Endothelial cell of umbilical vein (primary cell): ENCODE results near the gene TRAF1. TPM values are rescaled to one million over a fixed set of nuclear protein-coding genes. Genes with fewer than 3 reads are reported as not detected.

Experiments used
- BruUV-seq: library from RNA; stranded (reverse); fragments of 400-500 nt; replicated peaks from 2 replicates; lab custom pipeline; 2021; lab: Mats Ljungman, UMichigan
- CTCF ChIA-PET: fragments of 300-600, 350-600 bp; sonication (Branson Sonifier 250); formaldehyde crosslinking; loops from one replicate; lab custom pipeline; 2021; ENCODE audit warnings: antibody characterized with exemption, inconsistent platforms; lab: Charles Lee
- POLR2A ChIA-PET: fragments of 300-600, 350-600 bp; sonication (Branson Sonifier 250); formaldehyde crosslinking; loops from one replicate; lab custom pipeline; 2021; ENCODE audit warnings: antibody characterized with exemption, inconsistent platforms; lab: Charles Lee
- DNase-seq: peaks from one replicate; pipeline ENCODE4 v3.0.0-alpha.2; 2011; ENCODE audit warnings: low read depth, low spot score
- FAIRE-seq: peaks from 2 replicates; lab custom pipeline; 2011; peaks lifted over from hg19 to GRCh38; lab: Jason Lieb, UNC
- H2AFZ ChIP-seq: 2 replicates; pipeline ENCODE4 v1.6.0; 2012; ENCODE audit warnings: low read depth, low read length, control low read depth, inconsistent platforms
- H3K27ac ChIP-seq: 2 replicates; pipeline ENCODE4 v1.5.1; 2011; ENCODE audit warnings: low read depth, mild to moderate bottlenecking, control low read depth, low read length, moderate library complexity; ENCODE audit not compliant: insufficient read depth
- H3K27me3 ChIP-seq, 2 experiments: 2 replicates each; pipeline versions ENCODE4 v1.6.0 to v1.6.1; 2011; ENCODE audit warnings: low read length in 2 of 2, mixed read lengths in 1 of 2; ENCODE audit not compliant: control insufficient read depth in 2 of 2, insufficient read depth in 2 of 2
- H3K36me3 ChIP-seq, 2 experiments: 2 replicates in 1 of 2; 3 replicates in 1 of 2; pipeline ENCODE4 v1.5.1; 2011; ENCODE audit warnings: low read length in 2 of 2, mild to moderate bottlenecking in 1 of 2, moderate library complexity in 1 of 2; ENCODE audit not compliant: control insufficient read depth in 2 of 2, insufficient read depth in 2 of 2; ENCODE audit errors: extremely low read depth in 1 of 2
- H3K4me1 ChIP-seq: 3 replicates; pipeline ENCODE4 v1.5.1; 2011; ENCODE audit warnings: mild to moderate bottlenecking, low read length; ENCODE audit not compliant: control insufficient read depth, insufficient read depth; ENCODE audit errors: extremely low read depth
- H3K4me2 ChIP-seq: 2 replicates; pipeline ENCODE4 v1.6.1; 2011; ENCODE audit warnings: low read length, control low read depth, mixed read lengths; ENCODE audit not compliant: insufficient read depth
- H3K4me3 ChIP-seq, 3 experiments: fragments of 200-600 bp in 1 of 3; sonication (generic), shearing (Covaris generic) in 1 of 3; replicated peaks in 1 of 3; 2 replicates each; pipeline ENCODE4 v1.5.1; 2011 to 2016; ENCODE audit warnings: control low read depth in 3 of 3, low read length in 3 of 3, mild to moderate bottlenecking in 2 of 3, inconsistent platforms in 1 of 3, low read depth in 1 of 3, moderate library complexity in 1 of 3; ENCODE audit not compliant: insufficient read depth in 1 of 3
- H3K79me2 ChIP-seq: 2 replicates; pipeline ENCODE4 v1.6.0; 2012; ENCODE audit warnings: low read length, inconsistent platforms; ENCODE audit not compliant: control insufficient read depth, insufficient read depth
- H3K9ac ChIP-seq: replicated peaks from 2 replicates; pipeline ENCODE3; 2011; ENCODE audit warnings: low read length, control low read depth; ENCODE audit not compliant: insufficient read depth; ENCODE audit errors: extremely low read depth
- H3K9me1 ChIP-seq: replicated peaks from 3 replicates; pipeline ENCODE4 v1.6.0; 2011; ENCODE audit warnings: mild to moderate bottlenecking, low read length; ENCODE audit not compliant: control insufficient read depth, insufficient read depth; ENCODE audit errors: extremely low read depth
- H3K9me3 ChIP-seq: replicated peaks from 2 replicates; pipeline ENCODE4 v1.5.1; 2012; ENCODE audit warnings: low read length, inconsistent platforms; ENCODE audit not compliant: control insufficient read depth, insufficient read depth
- H4K20me1 ChIP-seq: replicated peaks from 2 replicates; pipeline ENCODE3; 2011; ENCODE audit warnings: mild to moderate bottlenecking, low read length; ENCODE audit not compliant: control insufficient read depth, insufficient read depth; ENCODE audit errors: extremely low read depth
- FOS ChIP-seq: IDR thresholded peaks from 2 replicates; pipeline ENCODE4 v1.6.1; 2011; ENCODE audit warnings: mild to moderate bottlenecking, low read length, moderate library complexity, borderline replicate concordance; ENCODE audit not compliant: insufficient read depth
- POLR2AphosphoS5 ChIP-seq: IDR thresholded peaks from 2 replicates; pipeline ENCODE4 v1.6.1; 2012; ENCODE audit warnings: low read depth, mild to moderate bottlenecking, control low read depth, low read length, moderate library complexity; ENCODE audit not compliant: insufficient read depth
- dilution Hi-C: fragments of 300-500 bp; cut with MboI; formaldehyde crosslinking; loops from one replicate; pipeline ENCODE4 v1.15.0; 2019; ENCODE audit warnings: low sequenced_read_pairs; ENCODE audit not compliant: extremely low pct_ligation_motif_present
- intact Hi-C: fragments of 100-400 bp; cut with micrococcal nuclease; formaldehyde crosslinking; loops from one replicate; pipeline ENCODE4 v1.10.0; 2022
- polyA plus RNA-seq, 4 experiments: library from polyadenylated mRNA; depleted of rRNA in 3 of 4; stranded (reverse) in 3 of 4; unstranded in 1 of 4; fragments of >200 nt; gene quantifications; 2 replicates each; pipeline versions ENCODE4 v1.2.1 to v1.2.3, GENCODE V29; 2011 to 2012; ENCODE audit warnings: missing spikeins in 1 of 4
- total RNA-seq: library from RNA; stranded (reverse); gene quantifications from 2 replicates; pipeline ENCODE4 v1.2.3, GENCODE V29; 2021
- TF ChIP-seq, protein P1 (sequence below), 2 donors: IDR thresholded peaks; 1 replicate in 1 of 2; 2 replicates in 1 of 2; pipeline ENCODE4 v1.5.1; 2011; ENCODE audit warnings: low read length in 2 of 2, mild to moderate bottlenecking in 2 of 2, moderate library complexity in 2 of 2, control low read depth in 1 of 2, inconsistent platforms in 1 of 2, low read depth in 1 of 2; ENCODE audit not compliant: insufficient read depth in 1 of 2; ENCODE audit errors: extremely low read depth in 1 of 2

The TRAF1 gene
- total and polyA plus RNA-seq, 2 donors (not counting 3 experiments of a cell fraction or from before 2014, with no cell fraction given) = 2.0 to 2.6 TPM

DNA sequence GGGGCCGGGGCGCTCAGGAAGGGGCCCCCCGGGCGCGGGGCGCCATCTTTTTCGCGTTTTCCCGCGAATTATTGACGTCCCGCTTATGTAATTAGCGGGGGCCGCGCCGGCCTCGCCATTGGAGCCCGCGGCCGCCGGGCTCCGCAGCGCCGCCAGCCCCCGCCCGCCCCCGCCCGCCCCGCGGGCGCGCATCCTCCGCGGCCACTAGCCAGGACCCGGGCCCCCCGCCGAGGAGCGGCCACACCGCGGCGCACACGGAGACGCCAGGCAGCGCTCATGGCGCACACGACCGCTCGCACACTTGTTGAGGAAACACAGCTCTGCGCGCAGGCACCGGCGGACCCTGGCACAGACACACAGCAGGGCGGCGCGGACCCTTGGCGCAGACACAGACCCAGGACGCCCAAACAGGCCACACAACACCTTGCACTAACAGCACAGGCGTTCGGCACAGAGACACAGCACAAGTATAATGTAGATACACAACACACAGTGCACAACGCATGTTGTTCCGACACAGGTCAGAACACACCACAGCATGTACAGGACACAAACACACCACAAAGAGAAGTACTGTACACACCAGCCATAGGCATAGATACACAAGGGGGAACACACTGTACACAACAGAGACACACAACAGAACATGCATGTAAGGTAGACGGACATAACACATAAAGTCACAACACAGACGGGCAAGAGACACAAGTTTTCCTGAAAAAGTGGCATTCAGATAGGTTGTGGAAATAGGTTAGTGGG, 49.1 kb downstream of the TRAF1 start:
- Histone ChIP-seq H3K27me3 (no peaks in the 10 kb centered on the region), H3K9ac (peak overlapping the region; percentile 59), H3K36me3 (peaks cover 0 to 6% of the 10 kb centered on the region in 2 experiments), H3K9me1 (no peaks in the 10 kb centered on the region), H3K9me3 (no peaks in the 10 kb centered on the region), H3K27ac (peak overlapping the region; percentile 41), H2AFZ (peak overlapping the region; percentile 98), H3K79me2 (peaks cover 20% of the 10 kb centered on the region), H3K4me2 (peak overlapping the region; percentile 96), H3K4me1 (peaks cover 26% of the 10 kb centered on the region), H4K20me1 (no peaks in the 10 kb centered on the region), H3K4me3 (peak overlapping the region; percentile 13 to 75 (median 70))
- CTCF ChIA-PET = interaction anchor here (0.6 to 2.3 kb wide), 7 partner anchors 9 to 183 kb away, joined by 3 to 9 read pairs (median 4); no protein-coding TSS in a partner anchor
- TF ChIP-seq FOS (no peak), POLR2AphosphoS5 (peak; percentile 63)
- TF ChIP-seq, protein P1, sequence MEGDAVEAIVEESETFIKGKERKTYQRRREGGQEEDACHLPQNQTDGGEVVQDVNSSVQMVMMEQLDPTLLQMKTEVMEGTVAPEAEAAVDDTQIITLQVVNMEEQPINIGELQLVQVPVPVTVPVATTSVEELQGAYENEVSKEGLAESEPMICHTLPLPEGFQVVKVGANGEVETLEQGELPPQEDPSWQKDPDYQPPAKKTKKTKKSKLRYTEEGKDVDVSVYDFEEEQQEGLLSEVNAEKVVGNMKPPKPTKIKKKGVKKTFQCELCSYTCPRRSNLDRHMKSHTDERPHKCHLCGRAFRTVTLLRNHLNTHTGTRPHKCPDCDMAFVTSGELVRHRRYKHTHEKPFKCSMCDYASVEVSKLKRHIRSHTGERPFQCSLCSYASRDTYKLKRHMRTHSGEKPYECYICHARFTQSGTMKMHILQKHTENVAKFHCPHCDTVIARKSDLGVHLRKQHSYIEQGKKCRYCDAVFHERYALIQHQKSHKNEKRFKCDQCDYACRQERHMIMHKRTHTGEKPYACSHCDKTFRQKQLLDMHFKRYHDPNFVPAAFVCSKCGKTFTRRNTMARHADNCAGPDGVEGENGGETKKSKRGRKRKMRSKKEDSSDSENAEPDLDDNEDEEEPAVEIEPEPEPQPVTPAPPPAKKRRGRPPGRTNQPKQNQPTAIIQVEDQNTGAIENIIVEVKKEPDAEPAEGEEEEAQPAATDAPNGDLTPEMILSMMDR (IDR thresholded peaks at IDR 0.05; ENCODE audit: extremely low read depth in 1 of 2, insufficient read depth in 1 of 2, low read depth in 1 of 2, low read length in 2 of 2) = peak in 1 of 2 donors; percentile 23
- DNase-seq = peak; percentile 76
- dilution Hi-C loops = no loop called here
- intact Hi-C loops = loop anchor here (2.0 to 5.0 kb wide), 3 partner anchors 35 to 197 kb away; partner anchors contain the start of genes CNTRL and PSMD5
- TSS peak; percentile 59 for BruUV-seq
- FAIRE-seq = peak; percentile 87
- POLR2A ChIA-PET = no interaction called here
